HCT116 (cell line): Measurements from ENCODE around the gene BMP2K.
A peak's percentile ranks its signal among the peaks of the same experiment; 100 is the strongest.

Experiments used
- ATF3 ChIP-seq: IDR thresholded peaks from 2 replicates; pipeline ENCODE4 v1.6.1; 2012
- CEBPB ChIP-seq: IDR thresholded peaks from 2 replicates; pipeline ENCODE4 v1.6.1; 2012; ENCODE audit warnings: low read depth
- CTCF ChIP-seq, 3 experiments: fragments of 200-600 bp in 1 of 3; sonication (generic) in 1 of 3; IDR thresholded peaks in 2 of 3; conservative IDR thresholded peaks in 1 of 3; 2 replicates each; pipeline ENCODE4 v1.5.1; 2012 to 2017; ENCODE audit warnings: low read depth in 2 of 3, low read length in 2 of 3, antibody characterized with exemption in 1 of 3, borderline replicate concordance in 1 of 3, control low read depth in 1 of 3, mild to moderate bottlenecking in 1 of 3, mixed read lengths in 1 of 3, mixed run types in 1 of 3, moderate library complexity in 1 of 3; ENCODE audit not compliant: insufficient read depth in 1 of 3
- EGR1 ChIP-seq: IDR thresholded peaks from 2 replicates; pipeline ENCODE4 v1.6.1; 2012; ENCODE audit warnings: low read depth
- EZH2 ChIP-seq: fragments of 200-600 bp; sonication (generic); IDR thresholded peaks from 2 replicates; pipeline ENCODE4 v1.6.1; 2017; ENCODE audit warnings: antibody characterized with exemption, mixed run types
- EZH2phosphoT487 ChIP-seq: fragments of 200-600 bp; IDR thresholded peaks from 2 replicates; pipeline ENCODE4 v1.6.1; 2018; ENCODE audit warnings: antibody characterized with exemption, borderline replicate concordance
- JUND ChIP-seq: IDR thresholded peaks from 2 replicates; pipeline ENCODE4 v1.6.1; 2012
- POLR2A ChIP-seq: IDR thresholded peaks from 2 replicates; pipeline ENCODE4 v1.7.0; 2011; ENCODE audit warnings: borderline replicate concordance; ENCODE audit not compliant: insufficient read depth, insufficient read length; ENCODE audit errors: extremely low read depth
- POLR2AphosphoS5 ChIP-seq: IDR thresholded peaks from 2 replicates; pipeline ENCODE4 v1.6.1; 2011; ENCODE audit warnings: mild to moderate bottlenecking, low read depth, low read length, moderate library complexity
- RAD21 ChIP-seq: IDR thresholded peaks from 2 replicates; pipeline ENCODE4 v1.6.1; 2012; ENCODE audit warnings: low read depth, mild to moderate bottlenecking
- SIN3A ChIP-seq: IDR thresholded peaks from 2 replicates; pipeline ENCODE4 v1.6.1; 2012; ENCODE audit warnings: low read depth
- YY1 ChIP-seq: IDR thresholded peaks from 2 replicates; pipeline ENCODE4 v1.6.1; 2011; ENCODE audit warnings: low read length, low read depth, moderate library complexity, mild to moderate bottlenecking; ENCODE audit not compliant: insufficient replicate concordance; ENCODE audit errors: extremely low read depth
- ZNF274 ChIP-seq: fragments of 200-500 bp; sonication (Bioruptor generic); IDR thresholded peaks from 2 replicates; pipeline ENCODE4 v1.6.1; 2014; ENCODE audit warnings: mild to moderate bottlenecking, low read depth, low read length, inconsistent platforms
- TF ChIP-seq, protein P1 (sequence below): IDR thresholded peaks from 2 replicates; pipeline ENCODE4 v1.6.1; 2012; ENCODE audit warnings: low read depth

- TF ChIP-seq EZH2 (no peak), POLR2AphosphoS5 (no peak), CTCF (IDR thresholded peaks at IDR 0.05 in 2 of 3, conservative IDR thresholded peaks at IDR 0.05 in 1 of 3; ENCODE audit: borderline replicate concordance in 1 of 3, insufficient read depth in 1 of 3, low read depth in 2 of 3, low read length in 2 of 3) (peak in 2 of 3 experiments; percentile 12 to 38; a peak in 3 of 6 replicates), EZH2phosphoT487 (no peak), POLR2A (no peak), YY1 (no peak), ATF3 (no peak), SIN3A (no peak), EGR1 (no peak), RAD21 (peak; percentile 33; the same call in 1 of the 2 replicates), JUND (no peak), CEBPB (no peak), ZNF274 (no peak)
- TF ChIP-seq, protein P1, sequence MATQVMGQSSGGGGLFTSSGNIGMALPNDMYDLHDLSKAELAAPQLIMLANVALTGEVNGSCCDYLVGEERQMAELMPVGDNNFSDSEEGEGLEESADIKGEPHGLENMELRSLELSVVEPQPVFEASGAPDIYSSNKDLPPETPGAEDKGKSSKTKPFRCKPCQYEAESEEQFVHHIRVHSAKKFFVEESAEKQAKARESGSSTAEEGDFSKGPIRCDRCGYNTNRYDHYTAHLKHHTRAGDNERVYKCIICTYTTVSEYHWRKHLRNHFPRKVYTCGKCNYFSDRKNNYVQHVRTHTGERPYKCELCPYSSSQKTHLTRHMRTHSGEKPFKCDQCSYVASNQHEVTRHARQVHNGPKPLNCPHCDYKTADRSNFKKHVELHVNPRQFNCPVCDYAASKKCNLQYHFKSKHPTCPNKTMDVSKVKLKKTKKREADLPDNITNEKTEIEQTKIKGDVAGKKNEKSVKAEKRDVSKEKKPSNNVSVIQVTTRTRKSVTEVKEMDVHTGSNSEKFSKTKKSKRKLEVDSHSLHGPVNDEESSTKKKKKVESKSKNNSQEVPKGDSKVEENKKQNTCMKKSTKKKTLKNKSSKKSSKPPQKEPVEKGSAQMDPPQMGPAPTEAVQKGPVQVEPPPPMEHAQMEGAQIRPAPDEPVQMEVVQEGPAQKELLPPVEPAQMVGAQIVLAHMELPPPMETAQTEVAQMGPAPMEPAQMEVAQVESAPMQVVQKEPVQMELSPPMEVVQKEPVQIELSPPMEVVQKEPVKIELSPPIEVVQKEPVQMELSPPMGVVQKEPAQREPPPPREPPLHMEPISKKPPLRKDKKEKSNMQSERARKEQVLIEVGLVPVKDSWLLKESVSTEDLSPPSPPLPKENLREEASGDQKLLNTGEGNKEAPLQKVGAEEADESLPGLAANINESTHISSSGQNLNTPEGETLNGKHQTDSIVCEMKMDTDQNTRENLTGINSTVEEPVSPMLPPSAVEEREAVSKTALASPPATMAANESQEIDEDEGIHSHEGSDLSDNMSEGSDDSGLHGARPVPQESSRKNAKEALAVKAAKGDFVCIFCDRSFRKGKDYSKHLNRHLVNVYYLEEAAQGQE = no peak
Observed at GRCh38 chr4:78923464-78924312, 147.5 kb downstream of the BMP2K start.
